ENCODE results near the gene UBA52. TPM values are rescaled to one million over a fixed set of nuclear protein-coding genes. Genes with fewer than 3 reads are reported as not detected.

UBA52 gene
- total and polyA plus RNA-seq, 2 experiments from 2014 or later = 627 to 1,301 TPM

GRCh38 chr19:18612051-18612771, 40.6 kb downstream of the UBA52 start:
- Mint-ChIP-seq H3K27ac (no peak overlapping the region), H3K4me1 (peaks cover 39% of the 10 kb centered on the region), H3K9me3 (no peaks in the 10 kb centered on the region), H3K4me3 (peak overlapping the region; percentile 80), H3K27me3 (ENCODE audit: insufficient read depth, low read depth, poor library complexity) (peaks cover 82% of the 10 kb centered on the region), H3K36me3 (ENCODE audit: low read depth) (peaks cover 2% of the 10 kb centered on the region; the same call in 1 of the 3 replicates)
- Histone ChIP-seq H4K20me1 (replicated peaks; ENCODE audit: insufficient read depth) (no peaks in the 10 kb centered on the region), H3K27ac (ENCODE audit: low read depth) (no peak overlapping the region), H3F3A (replicated peaks; ENCODE audit: low read depth) (peaks cover 25% of the 10 kb centered on the region), H2AFZ (peak overlapping the region; percentile 72), H3K36me3 (ENCODE audit: insufficient read depth) (no peaks in the 10 kb centered on the region), H3K4me1 (ENCODE audit: insufficient read depth) (peaks cover 53% of the 10 kb centered on the region), H3K4me3 (peak overlapping the region; percentile 76), H3K79me2 (replicated peaks; ENCODE audit: insufficient read depth) (no peaks in the 10 kb centered on the region), H3K9me2 (ENCODE audit: insufficient read depth) (0 out of 2 replicates have a peak, but pooled peaks cover 2% of the 10 kb centered on the region), H3K4me2 (peak overlapping the region; percentile 94), H3K27me3 (ENCODE audit: insufficient read depth) (peaks cover 90% of the 10 kb centered on the region)
- DNase-seq (ENCODE audit: low spot score) (peak; percentile 53), ATAC-seq (peak; percentile 4)
- peak; percentile 47 for TF ChIP-seq EZH2 (IDR thresholded peaks at IDR 0.05; ENCODE audit: low read depth, unreplicated experiment)
- TF ChIP-seq JUNB (IDR thresholded peaks at IDR 0.05; ENCODE audit: unreplicated experiment) = no peak
- no peak for TF ChIP-seq STAT1 (IDR thresholded peaks at IDR 0.05; ENCODE audit: unreplicated experiment)
- no peak for TF ChIP-seq ZNF114 (CRISPR knock-in tag; IDR thresholded peaks at IDR 0.05)
- no peak for TF ChIP-seq CREB1 (CRISPR knock-in tag; IDR thresholded peaks at IDR 0.05; ENCODE audit: low read depth)

DNA sequence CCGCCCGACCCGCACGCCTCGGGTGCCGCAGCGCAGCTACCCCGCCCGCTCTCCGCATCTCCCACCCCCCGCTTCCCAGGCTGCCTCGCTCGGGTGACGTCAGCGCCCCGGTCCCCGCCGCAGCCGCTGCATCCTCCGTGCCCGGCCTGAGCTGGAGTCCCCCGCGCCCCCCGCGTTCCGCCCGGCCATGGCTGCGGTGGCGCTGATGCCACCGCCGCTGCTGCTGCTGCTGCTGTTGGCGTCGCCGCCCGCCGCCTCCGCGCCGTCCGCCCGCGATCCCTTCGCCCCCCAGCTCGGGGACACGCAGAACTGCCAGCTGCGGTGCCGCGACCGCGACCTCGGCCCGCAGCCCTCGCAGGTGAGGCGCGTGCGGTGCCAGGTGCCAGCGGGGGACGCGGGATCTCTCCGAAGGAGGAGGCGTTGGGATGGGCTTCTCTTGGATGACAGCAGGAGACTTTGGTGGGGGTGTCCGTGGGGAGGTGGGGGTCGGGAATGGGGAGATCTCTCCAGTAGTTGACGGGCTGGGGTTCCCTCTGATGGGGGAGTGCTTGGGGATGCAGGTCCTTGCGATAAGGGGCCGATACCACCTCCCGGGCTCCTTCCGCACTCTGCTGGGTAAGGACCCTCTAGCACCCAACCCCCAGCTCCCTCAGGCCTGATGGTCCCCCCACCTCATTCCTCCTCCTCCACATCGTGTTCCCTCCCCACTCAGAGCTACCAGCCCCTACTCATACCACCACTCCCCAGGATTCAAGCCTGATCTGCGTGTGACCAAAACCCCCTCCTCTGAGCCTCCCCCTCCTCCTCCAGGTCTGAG, 41.3 kb downstream of the UBA52 start, which contains the start of gene TMEM59L:
Gene TMEM59L (plus strand): TSS at position 99 of the 817 bp plus-strand sequence. CDS start 89 bp downstream, at position 188.
- Histone ChIP-seq H3K79me2 (replicated peaks; ENCODE audit: insufficient read depth) (no peaks in the 10 kb centered on the region), H3K9me2 (ENCODE audit: insufficient read depth) (0 out of 2 replicates have a peak, but pooled peaks cover 6% of the 10 kb centered on the region), H3K4me2 (peak within 1 kb of the TSS; percentile 94), H3K27ac (ENCODE audit: low read depth) (no peak within 1 kb of the TSS), H2AFZ (peak within 1 kb of the TSS; percentile 72), H3K27me3 (ENCODE audit: insufficient read depth) (peaks cover 82% of the 10 kb centered on the region), H3K4me3 (peak within 1 kb of the TSS; percentile 76), H3K36me3 (ENCODE audit: insufficient read depth) (no peaks in the 10 kb centered on the region), H3K4me1 (ENCODE audit: insufficient read depth) (peaks cover 49% of the 10 kb centered on the region), H3F3A (replicated peaks; ENCODE audit: low read depth) (peaks cover 24% of the 10 kb centered on the region), H4K20me1 (replicated peaks; ENCODE audit: insufficient read depth) (no peaks in the 10 kb centered on the region)
- TF ChIP-seq ETS1 (IDR thresholded peaks at IDR 0.05) (no peak), JUNB (IDR thresholded peaks at IDR 0.05; ENCODE audit: unreplicated experiment) (no peak), EZH2 (IDR thresholded peaks at IDR 0.05; ENCODE audit: low read depth, unreplicated experiment) (peak; percentile 71), CREB1 (CRISPR knock-in tag; IDR thresholded peaks at IDR 0.05; ENCODE audit: low read depth) (peak; percentile 76), REST (IDR thresholded peaks at IDR 0.05; ENCODE audit: unreplicated experiment) (no peak)
- Mint-ChIP-seq H3K4me1 (peaks cover 38% of the 10 kb centered on the region), H3K4me3 (peak within 1 kb of the TSS; percentile 80), H3K27me3 (ENCODE audit: insufficient read depth, low read depth, poor library complexity) (peaks cover 74% of the 10 kb centered on the region), H3K9me3 (peaks cover 7% of the 10 kb centered on the region; the same call in 2 of the 3 replicates), H3K36me3 (ENCODE audit: low read depth) (peaks cover 7% of the 10 kb centered on the region), H3K27ac (no peak within 1 kb of the TSS)
- ATAC-seq (peak; percentile 18), DNase-seq (ENCODE audit: low spot score) (peak; percentile 65)
